Astrocyte (in vitro differentiated cells and primary cell): ENCODE measurements around the gene IQCB1.

Source experiments
- EZH2 ChIP-seq: IDR thresholded peaks from 2 replicates; pipeline ENCODE4 v1.6.1; 2012; ENCODE audit warnings: mild to moderate bottlenecking, low read length, inconsistent platforms; ENCODE audit not compliant: insufficient read depth
- TF ChIP-seq, protein P1 (sequence below): IDR thresholded peaks from 2 replicates; pipeline ENCODE4 v1.5.1; 2011; ENCODE audit warnings: low read depth, mild to moderate bottlenecking, inconsistent platforms, low read length, moderate library complexity; ENCODE audit not compliant: insufficient read depth

- TF ChIP-seq, protein P1, sequence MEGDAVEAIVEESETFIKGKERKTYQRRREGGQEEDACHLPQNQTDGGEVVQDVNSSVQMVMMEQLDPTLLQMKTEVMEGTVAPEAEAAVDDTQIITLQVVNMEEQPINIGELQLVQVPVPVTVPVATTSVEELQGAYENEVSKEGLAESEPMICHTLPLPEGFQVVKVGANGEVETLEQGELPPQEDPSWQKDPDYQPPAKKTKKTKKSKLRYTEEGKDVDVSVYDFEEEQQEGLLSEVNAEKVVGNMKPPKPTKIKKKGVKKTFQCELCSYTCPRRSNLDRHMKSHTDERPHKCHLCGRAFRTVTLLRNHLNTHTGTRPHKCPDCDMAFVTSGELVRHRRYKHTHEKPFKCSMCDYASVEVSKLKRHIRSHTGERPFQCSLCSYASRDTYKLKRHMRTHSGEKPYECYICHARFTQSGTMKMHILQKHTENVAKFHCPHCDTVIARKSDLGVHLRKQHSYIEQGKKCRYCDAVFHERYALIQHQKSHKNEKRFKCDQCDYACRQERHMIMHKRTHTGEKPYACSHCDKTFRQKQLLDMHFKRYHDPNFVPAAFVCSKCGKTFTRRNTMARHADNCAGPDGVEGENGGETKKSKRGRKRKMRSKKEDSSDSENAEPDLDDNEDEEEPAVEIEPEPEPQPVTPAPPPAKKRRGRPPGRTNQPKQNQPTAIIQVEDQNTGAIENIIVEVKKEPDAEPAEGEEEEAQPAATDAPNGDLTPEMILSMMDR: no peak
- TF ChIP-seq EZH2: no peak
These were observed 84.8 kb downstream of the IQCB1 start for GRCh38 chr3:121750087-121750415.
